CD4-positive, alpha-beta T cell treated with Interleukin-21 for 1 hour (primary cell): ENCODE measurements around the gene THBS1.

Source experiments
- DNase-seq: peaks from one replicate; pipeline ENCODE4 v3.0.0-alpha.2; 2020

The THBS1 gene

GRCh38 chr15:39580485-39581241 is at the start of gene THBS1:
Gene THBS1, plus strand, starts transcription at chr15:39581079. Its CDS starts 779 bp downstream, at chr15:39581858.
- peak; percentile 4 for DNase-seq

- DNase-seq: no peak
These were observed 45.9 kb upstream of the THBS1 start for GRCh38 chr15:39534996-39535395.

- DNase-seq: no peak
These were observed 45.4 kb upstream of the THBS1 start for GRCh38 chr15:39535466-39535865.

GRCh38 chr15:39538936-39539335 is 41.9 kb upstream of the THBS1 start:
- DNase-seq: no peak

GRCh38 chr15:39539466-39539865 is 41.4 kb upstream of the THBS1 start:
- DNase-seq: no peak

GRCh38 chr15:39539973-39540558 is 40.8 kb upstream of the THBS1 start:
- no peak for DNase-seq

GRCh38 chr15:39542385-39543065 is 38.4 kb upstream of the THBS1 start:
- no peak for DNase-seq

- no peak for DNase-seq
These were observed 37.2 kb upstream of the THBS1 start for GRCh38 chr15:39543651-39544050.

GRCh38 chr15:39546842-39547241 is 34.0 kb upstream of the THBS1 start:
- DNase-seq: no peak

GRCh38 chr15:39548561-39548960 is 32.3 kb upstream of the THBS1 start:
- DNase-seq: no peak

- DNase-seq: no peak
These were observed 31.0 kb upstream of the THBS1 start for GRCh38 chr15:39549912-39550311.

- DNase-seq: no peak
These were observed 29.4 kb upstream of the THBS1 start for GRCh38 chr15:39551476-39551875.

GRCh38 chr15:39552556-39552955 is 28.3 kb upstream of the THBS1 start:
- DNase-seq: no peak

- DNase-seq: no peak
These were observed 26.8 kb upstream of the THBS1 start for GRCh38 chr15:39553947-39554693.

GRCh38 chr15:39554746-39555387 is 26.0 kb upstream of the THBS1 start:
- no peak for DNase-seq

GRCh38 chr15:39555885-39556284 is 25.0 kb upstream of the THBS1 start:
- no peak for DNase-seq

- no peak for DNase-seq
These were observed 24.4 kb upstream of the THBS1 start for GRCh38 chr15:39556461-39556860.

- no peak for DNase-seq
These were observed 22.5 kb upstream of the THBS1 start for GRCh38 chr15:39558421-39558820.

- no peak for DNase-seq
These were observed 15.8 kb upstream of the THBS1 start for GRCh38 chr15:39564972-39565665.

- no peak for DNase-seq
These were observed 15.0 kb upstream of the THBS1 start for GRCh38 chr15:39565851-39566250.

GRCh38 chr15:39573287-39573686 is 7.6 kb upstream of the THBS1 start:
- DNase-seq: no peak

GRCh38 chr15:39573844-39574243 is 7.0 kb upstream of the THBS1 start:
- no peak for DNase-seq
